Measurements from ENCODE around the gene UPF2. TPM values are rescaled to one million over a fixed set of nuclear protein-coding genes. Genes with fewer than 3 reads are reported as not detected.

The UPF2 gene
- total RNA-seq, 2 donors from 2014 or later, result 10.6 to 26.0 TPM

GRCh38 chr10:11961771-11962170, 80.8 kb downstream of the UPF2 start:
- no peaks in the 10 kb centered on the region for H3K27me3 ChIP-seq (replicated peaks; ENCODE audit: insufficient read depth)
- H3K4me3 ChIP-seq, result no peak overlapping the region
- no peak for DNase-seq (ENCODE audit: low spot score)
- H3K27ac ChIP-seq, result no peak overlapping the region
- no peak for ATAC-seq (ENCODE audit: insufficient number of reproducible peaks, low FRiP score, low read depth)
- H3K36me3 ChIP-seq, result peaks cover 32% of the 10 kb centered on the region
- TF ChIP-seq, protein P1, sequence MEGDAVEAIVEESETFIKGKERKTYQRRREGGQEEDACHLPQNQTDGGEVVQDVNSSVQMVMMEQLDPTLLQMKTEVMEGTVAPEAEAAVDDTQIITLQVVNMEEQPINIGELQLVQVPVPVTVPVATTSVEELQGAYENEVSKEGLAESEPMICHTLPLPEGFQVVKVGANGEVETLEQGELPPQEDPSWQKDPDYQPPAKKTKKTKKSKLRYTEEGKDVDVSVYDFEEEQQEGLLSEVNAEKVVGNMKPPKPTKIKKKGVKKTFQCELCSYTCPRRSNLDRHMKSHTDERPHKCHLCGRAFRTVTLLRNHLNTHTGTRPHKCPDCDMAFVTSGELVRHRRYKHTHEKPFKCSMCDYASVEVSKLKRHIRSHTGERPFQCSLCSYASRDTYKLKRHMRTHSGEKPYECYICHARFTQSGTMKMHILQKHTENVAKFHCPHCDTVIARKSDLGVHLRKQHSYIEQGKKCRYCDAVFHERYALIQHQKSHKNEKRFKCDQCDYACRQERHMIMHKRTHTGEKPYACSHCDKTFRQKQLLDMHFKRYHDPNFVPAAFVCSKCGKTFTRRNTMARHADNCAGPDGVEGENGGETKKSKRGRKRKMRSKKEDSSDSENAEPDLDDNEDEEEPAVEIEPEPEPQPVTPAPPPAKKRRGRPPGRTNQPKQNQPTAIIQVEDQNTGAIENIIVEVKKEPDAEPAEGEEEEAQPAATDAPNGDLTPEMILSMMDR (IDR thresholded peaks at IDR 0.05), result no peak
- H3K4me1 ChIP-seq (ENCODE audit: control insufficient read depth in 1 of 2, low read depth in 2 of 2), result no peaks in the 10 kb centered on the region
- H3K9me3 ChIP-seq, result no peaks in the 10 kb centered on the region

GRCh38 chr10:11959966-11960365, 82.6 kb downstream of the UPF2 start:
- ATAC-seq (ENCODE audit: insufficient number of reproducible peaks, low FRiP score, low read depth), result no peak
- TF ChIP-seq, protein P1 (IDR thresholded peaks at IDR 0.05), result no peak
- no peak overlapping the region for H3K4me3 ChIP-seq

DNA sequence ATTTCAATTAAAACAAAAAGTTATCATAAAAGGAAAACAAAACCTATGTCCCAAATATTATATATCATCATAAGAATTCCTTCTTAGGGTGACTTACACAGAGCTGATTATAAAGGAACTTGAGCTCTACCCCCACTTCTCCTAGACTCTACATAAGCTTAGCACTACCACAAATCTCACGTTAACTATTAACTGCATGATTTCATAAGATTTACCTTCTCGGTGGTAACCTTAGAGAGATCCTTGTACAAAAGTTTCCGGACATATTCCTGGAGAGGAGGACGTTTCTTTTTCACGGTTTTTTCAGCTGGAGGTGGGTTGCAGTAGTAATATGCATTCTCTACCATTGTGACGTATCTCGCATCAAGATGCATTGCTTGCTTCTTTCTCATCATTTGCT, 83.7 kb downstream of the UPF2 start:
- Histone ChIP-seq H3K4me1 (ENCODE audit: control insufficient read depth in 1 of 2, low read depth in 2 of 2) (no peaks in the 10 kb centered on the region), H3K36me3 (peaks cover 35% of the 10 kb centered on the region), H3K9me3 (no peaks in the 10 kb centered on the region), H3K4me3 (no peak overlapping the region), H3K27ac (no peak overlapping the region), H3K27me3 (replicated peaks; ENCODE audit: insufficient read depth) (no peaks in the 10 kb centered on the region)
- DNase-seq (ENCODE audit: low spot score) (no peak), ATAC-seq (ENCODE audit: insufficient number of reproducible peaks, low FRiP score, low read depth) (no peak)
- TF ChIP-seq, protein P1 (IDR thresholded peaks at IDR 0.05), result no peak

More at GRCh38 chr10:11959966-11960365, 82.6 kb downstream of the UPF2 start:
- Histone ChIP-seq H3K4me1 (ENCODE audit: control insufficient read depth in 1 of 2, low read depth in 2 of 2) (no peaks in the 10 kb centered on the region), H3K9me3 (no peaks in the 10 kb centered on the region), H3K27me3 (replicated peaks; ENCODE audit: insufficient read depth) (no peaks in the 10 kb centered on the region), H3K36me3 (peaks cover 36% of the 10 kb centered on the region), H3K27ac (no peak overlapping the region)
- no peak for DNase-seq (ENCODE audit: low spot score)

GRCh38 chr10:11951695-11952094, 90.9 kb downstream of the UPF2 start:
- no peaks in the 10 kb centered on the region for H3K9me3 ChIP-seq
- no peak overlapping the region for H3K27ac ChIP-seq
- H3K4me3 ChIP-seq, result no peak overlapping the region
- H3K36me3 ChIP-seq, result peaks cover 14% of the 10 kb centered on the region
- DNase-seq (ENCODE audit: low spot score) (no peak), ATAC-seq (ENCODE audit: insufficient number of reproducible peaks, low FRiP score, low read depth) (no peak)
- no peaks in the 10 kb centered on the region for H3K4me1 ChIP-seq (ENCODE audit: control insufficient read depth in 1 of 2, low read depth in 2 of 2)
- TF ChIP-seq, protein P1 (IDR thresholded peaks at IDR 0.05), result no peak
- H3K27me3 ChIP-seq (replicated peaks; ENCODE audit: insufficient read depth), result no peaks in the 10 kb centered on the region

DNA sequence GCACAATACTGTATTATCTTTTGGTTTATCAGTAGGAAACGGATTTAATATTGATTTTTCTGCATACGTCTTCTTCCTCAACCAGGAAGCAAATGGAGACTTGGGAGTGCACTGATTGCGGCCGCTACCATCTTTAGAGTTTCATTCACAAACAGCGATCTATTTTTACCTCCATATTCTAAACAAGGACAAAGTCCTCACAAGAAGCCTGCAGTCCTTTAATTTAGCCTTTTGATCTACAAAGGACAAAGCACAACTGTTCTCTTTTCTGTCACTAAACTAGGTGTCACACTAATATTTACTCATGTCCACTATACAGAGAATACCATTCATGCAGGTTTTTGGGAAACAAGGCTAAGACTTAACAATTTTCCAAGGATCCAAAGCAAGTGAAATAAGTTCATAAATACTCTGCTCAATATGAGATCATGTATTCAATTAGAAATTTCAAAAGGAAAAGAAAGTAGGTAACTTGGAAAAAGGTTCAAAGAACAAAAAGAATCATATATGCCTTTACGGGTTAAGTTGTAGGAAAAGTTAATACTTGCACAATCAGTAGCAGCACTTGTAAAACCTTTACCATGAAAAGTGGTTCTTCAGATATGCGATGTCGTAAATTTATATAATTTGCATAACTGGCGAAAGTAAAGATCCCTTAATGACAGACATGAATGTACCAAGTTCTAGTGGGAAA, 92.1 kb downstream of the UPF2 start:
- H3K36me3 ChIP-seq, result peaks cover 8% of the 10 kb centered on the region

More for the DNA sequence above, 92.1 kb downstream of the UPF2 start:
- Histone ChIP-seq H3K27me3 (replicated peaks; ENCODE audit: insufficient read depth) (no peaks in the 10 kb centered on the region), H3K4me1 (ENCODE audit: control insufficient read depth in 1 of 2, low read depth in 2 of 2) (no peaks in the 10 kb centered on the region), H3K4me3 (no peak overlapping the region), H3K9me3 (no peaks in the 10 kb centered on the region), H3K27ac (no peak overlapping the region)
- TF ChIP-seq, protein P1 (IDR thresholded peaks at IDR 0.05), result no peak
- DNase-seq (ENCODE audit: low spot score), result no peak
- no peak for ATAC-seq (ENCODE audit: insufficient number of reproducible peaks, low FRiP score, low read depth)

All from thoracic aorta (tissue), 2 donors.